Coronary artery (tissue), 2 donors: ENCODE data around the gene HSF2BP.

ENCODE experiments used
- DNase-seq: peaks from one replicate; pipeline ENCODE4 v3.0.0-alpha.2; 2017; ENCODE audit warnings: low spot score
- H3K27ac ChIP-seq, 2 donors: fragments of 200-600 bp; sonication (generic); one replicate each; pipeline ENCODE4 v1.5.1; 2016 to 2019
- H3K4me3 ChIP-seq: fragments of 200-600 bp; sonication (generic); 2 replicates; pipeline ENCODE4 v1.5.1; 2016; ENCODE audit warnings: mild to moderate bottlenecking, moderate library complexity
- TF ChIP-seq, protein P1 (sequence below): fragments of 200-600 bp; sonication (generic); IDR thresholded peaks from one replicate; pipeline ENCODE4 v1.5.1; 2019; ENCODE audit warnings: antibody characterized with exemption

HSF2BP gene

DNA sequence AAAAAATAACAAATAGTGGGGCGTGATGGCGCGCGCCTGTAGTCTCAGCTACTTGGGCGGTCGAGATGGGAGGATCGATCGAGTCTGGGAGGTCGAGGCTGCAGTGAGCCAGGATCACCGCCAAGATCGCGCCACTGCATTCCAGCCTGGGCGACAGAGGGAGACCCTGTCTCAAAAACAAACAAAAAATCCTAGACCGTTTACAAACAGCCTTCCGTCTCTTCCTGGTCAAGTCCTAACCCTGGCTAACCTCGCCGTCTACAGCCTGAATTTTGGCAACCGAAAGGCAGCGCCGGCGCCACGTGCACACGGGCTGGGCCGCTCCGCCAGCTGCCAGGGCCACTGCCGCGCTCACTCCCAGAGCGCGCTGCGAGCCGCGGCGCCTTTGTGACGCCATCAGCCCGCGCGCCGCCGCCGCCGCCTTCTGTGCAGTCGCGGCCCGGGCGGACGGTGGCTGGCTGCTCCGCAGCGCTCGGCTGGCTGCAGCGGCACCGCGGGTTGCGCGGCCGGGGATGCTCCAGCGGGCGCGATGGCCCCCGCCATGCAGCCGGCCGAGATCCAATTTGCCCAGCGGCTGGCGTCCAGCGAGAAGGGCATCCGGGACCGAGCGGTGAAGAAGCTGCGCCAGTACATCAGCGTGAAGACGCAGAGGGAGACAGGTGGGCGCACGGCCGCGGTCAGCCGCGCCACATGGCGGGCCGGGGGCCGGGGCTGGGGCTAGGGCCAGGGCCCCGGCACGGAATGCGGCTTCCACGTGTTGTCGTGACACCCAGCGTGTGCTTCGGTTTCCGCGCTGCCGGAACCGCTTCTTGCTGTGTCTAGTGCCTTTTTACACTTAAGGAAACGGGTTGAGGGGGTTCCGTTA is at the start of gene HSF2BP, which contains the start of gene RRP1B:
Gene HSF2BP, minus strand, starts transcription at position 353 of the 865 bp plus-strand sequence. CDS start 1,392 bp downstream, outside the sequence.
Gene RRP1B, plus strand, starts transcription at position 425 of the 865 bp plus-strand sequence. Its CDS starts 105 bp downstream, at position 530.
- peak; percentile 85 for DNase-seq
- Histone ChIP-seq H3K27ac (peak within 1 kb of the TSS; percentile 79 to 89), H3K4me3 (peak within 1 kb of the TSS; percentile 93)
- TF ChIP-seq, protein P1, sequence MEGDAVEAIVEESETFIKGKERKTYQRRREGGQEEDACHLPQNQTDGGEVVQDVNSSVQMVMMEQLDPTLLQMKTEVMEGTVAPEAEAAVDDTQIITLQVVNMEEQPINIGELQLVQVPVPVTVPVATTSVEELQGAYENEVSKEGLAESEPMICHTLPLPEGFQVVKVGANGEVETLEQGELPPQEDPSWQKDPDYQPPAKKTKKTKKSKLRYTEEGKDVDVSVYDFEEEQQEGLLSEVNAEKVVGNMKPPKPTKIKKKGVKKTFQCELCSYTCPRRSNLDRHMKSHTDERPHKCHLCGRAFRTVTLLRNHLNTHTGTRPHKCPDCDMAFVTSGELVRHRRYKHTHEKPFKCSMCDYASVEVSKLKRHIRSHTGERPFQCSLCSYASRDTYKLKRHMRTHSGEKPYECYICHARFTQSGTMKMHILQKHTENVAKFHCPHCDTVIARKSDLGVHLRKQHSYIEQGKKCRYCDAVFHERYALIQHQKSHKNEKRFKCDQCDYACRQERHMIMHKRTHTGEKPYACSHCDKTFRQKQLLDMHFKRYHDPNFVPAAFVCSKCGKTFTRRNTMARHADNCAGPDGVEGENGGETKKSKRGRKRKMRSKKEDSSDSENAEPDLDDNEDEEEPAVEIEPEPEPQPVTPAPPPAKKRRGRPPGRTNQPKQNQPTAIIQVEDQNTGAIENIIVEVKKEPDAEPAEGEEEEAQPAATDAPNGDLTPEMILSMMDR: no peak

DNA sequence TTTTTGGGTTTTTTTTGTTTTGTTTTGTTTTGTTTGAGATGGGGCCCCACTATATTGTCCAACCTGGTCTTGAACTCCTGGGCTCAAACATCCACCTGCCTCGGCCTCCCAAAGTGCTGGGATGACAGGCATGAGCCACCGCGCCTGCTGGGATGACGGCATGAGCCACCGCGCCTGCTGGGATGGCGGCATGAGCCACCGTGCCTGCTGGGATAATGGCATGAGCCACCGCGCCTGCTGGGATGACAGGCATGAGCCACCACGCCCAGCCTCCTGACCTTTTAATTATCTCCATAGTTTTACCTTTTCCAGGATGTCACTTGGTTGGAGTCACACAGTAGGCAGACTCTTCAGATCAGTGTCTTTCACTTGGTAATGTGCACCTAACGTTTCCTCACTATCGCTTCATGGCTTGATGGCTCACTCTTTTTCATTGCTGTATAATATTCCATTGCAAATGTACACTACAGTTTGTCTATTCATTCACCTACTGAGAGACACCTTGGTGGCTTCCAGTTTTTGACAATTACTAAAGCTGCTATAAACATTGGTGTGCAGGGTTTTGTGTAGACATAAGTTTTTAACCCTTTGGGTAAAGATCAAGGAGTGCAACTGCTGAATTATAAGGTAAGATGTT is 49.6 kb upstream of the HSF2BP start:
- no peak for DNase-seq
- TF ChIP-seq, protein P1: no peak
- H3K4me3 ChIP-seq: no peak overlapping the region
- H3K27ac ChIP-seq: no peak overlapping the region

DNA sequence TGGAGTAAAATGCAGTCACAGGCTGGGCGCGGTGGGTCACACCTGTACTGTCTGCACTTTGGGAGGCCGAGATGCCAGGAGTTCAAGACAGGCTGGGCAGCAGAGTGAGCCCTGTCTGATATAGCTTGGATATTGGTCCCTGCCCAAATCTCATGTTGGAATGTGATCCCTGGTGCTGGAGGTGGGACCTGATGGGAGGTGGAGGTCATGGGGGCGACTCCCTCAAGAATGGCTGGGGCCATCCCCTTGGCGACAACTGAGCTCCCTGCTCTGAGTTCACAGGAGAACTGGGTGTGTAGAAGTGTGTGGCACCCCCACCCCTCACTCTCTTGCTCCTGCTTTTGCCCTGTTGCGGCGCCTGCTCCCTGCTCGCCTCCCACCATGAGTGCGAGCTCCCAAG is 48.2 kb upstream of the HSF2BP start:
- TF ChIP-seq, protein P1: no peak
- Histone ChIP-seq H3K4me3 (no peak overlapping the region), H3K27ac (no peak overlapping the region)
- DNase-seq: no peak

GRCh38 chr21:43703035-43703880 is 44.0 kb upstream of the HSF2BP start:
- DNase-seq: no peak
- peak overlapping the region; percentile 29 to 75 for H3K27ac ChIP-seq
- H3K4me3 ChIP-seq: peak overlapping the region; percentile 21
- TF ChIP-seq, protein P1: no peak

DNA sequence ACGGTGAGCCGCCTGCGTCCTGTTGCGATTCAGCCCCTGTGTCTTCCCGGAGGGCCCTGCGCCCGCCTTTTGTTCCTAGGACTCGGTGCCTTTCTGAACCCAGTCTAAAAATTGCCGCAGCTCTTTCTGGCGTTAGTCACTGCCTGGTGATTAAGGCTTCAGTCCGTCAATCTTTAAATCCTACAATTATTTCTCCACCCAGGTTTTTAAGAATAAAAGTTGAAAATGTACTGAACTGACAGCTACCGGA is 43.4 kb upstream of the HSF2BP start:
- peak overlapping the region; percentile 21 for H3K4me3 ChIP-seq
- TF ChIP-seq, protein P1: no peak
- no peak for DNase-seq
- H3K27ac ChIP-seq: peak overlapping the region; percentile 29 to 75

- TF ChIP-seq, protein P1: no peak
- H3K27ac ChIP-seq: peak overlapping the region; percentile 29 to 75
- H3K4me3 ChIP-seq: peak overlapping the region; percentile 21
- DNase-seq: no peak
These were observed 42.9 kb upstream of the HSF2BP start for GRCh38 chr21:43701936-43702784.
